Hypothalamus (tissue), 51 donors: ENCODE data around the gene RIC1.
A peak's percentile ranks its signal among the peaks of the same experiment; 100 is the strongest.
"Not testable (repeated sequence)": the region's sequence is repeated elsewhere in the genome, so short reads cannot be mapped to it uniquely, and the experiment has no call there.

ENCODE experiments used
- DNase-seq, 51 donors: peaks; one replicate each; lab custom pipeline; 2025; lab: John Stamatoyannopoulos, UW

Gene RIC1

DNA sequence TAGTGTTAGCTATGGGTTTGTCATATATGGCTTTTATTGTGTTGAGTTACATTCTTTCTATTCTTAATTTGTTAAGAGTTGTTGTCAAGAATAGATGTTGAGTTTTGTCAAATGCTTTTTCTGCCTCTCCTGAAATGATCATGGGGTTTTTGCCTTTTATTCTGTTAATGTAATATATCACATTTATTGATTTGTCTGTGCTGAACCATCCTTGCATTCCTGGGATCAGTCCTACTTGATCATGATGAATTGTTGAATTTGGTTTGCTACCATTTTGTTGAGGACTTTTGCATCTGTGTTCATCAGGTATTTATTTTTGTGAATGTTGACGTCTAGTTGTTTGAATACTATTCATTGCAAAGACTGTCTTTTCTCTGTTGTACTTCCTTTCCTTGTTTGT is 23.9 kb downstream of the RIC1 start:
- no peak for DNase-seq

DNA sequence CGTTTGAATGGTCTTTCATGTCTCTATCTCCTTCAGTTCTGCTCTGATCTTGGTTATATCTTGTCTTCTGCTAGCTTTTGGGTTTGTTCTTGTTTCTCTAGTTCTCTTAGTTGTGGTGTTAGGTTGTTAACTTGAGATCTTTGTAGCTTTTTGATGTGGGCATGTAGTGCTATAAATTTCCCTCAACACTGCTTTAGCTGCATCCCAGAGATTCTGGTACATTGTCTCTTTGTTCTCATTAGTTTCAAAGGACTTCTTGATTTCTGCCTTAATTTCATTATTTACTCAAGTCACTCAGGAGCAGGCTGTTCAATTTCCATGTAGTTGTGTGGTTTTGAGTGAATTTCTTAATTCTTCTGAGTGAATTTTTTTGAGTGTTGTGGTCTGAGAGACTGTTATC is 33.9 kb downstream of the RIC1 start:
- not testable (repeated sequence) for DNase-seq

DNA sequence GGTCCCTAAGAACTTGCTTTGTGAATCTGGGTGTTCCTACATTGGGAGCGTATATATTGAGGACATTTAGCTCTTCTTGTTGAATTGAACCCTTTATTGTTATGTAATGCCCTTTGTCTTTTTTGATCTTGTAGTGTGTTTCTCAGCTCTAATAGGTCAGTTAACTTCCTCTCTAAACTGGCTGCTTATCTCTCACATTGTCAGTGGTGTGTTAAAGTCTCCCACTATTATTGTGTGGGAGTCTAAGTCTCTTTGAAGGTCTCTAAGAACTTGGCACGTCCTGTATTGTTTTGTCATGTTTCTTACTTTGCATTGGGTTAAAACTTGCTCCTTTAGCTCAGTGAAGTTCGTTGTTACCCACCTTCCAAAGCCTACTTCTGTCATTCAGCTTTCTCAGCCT is 36.2 kb downstream of the RIC1 start:
- DNase-seq: no peak

DNA sequence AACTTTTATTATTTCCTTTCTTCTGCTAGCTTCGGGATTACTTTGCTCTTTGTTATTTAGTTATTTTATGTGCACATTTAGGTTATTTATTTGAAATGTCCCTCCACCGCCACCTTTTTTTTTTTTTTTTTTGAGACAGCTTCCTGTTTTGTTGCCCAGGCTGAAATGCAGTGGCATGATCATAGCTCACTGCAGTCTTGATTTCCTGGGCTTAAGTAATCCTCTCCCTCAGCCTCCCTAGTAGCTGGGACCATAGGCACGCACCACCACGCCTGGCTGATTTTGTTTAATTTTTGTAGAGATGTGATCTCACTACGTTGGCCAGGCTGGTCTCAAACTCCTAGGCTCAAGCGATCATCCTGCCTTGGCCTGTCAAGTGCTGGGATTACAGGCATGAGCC is 38.5 kb downstream of the RIC1 start:
- no peak for DNase-seq

DNA sequence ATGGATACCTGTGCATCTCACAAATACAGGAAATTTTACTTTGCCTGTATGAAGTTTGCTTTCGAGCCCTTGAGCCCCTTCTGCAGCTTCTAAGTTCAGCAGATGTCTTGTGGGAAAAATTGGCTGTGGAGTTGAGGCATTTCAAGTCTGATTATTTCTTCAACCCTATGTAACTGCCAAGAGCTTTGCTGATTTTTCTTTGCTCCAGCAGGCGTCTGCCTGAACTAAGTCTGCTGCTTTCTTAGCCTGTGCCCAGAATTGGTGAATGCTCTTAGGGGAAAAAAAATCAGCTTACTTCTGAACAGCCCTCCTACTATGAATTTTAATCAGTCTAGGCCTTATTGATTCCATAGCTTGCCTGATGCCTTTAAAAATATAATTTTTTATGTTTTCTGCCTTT is 41.2 kb downstream of the RIC1 start:
- peak in 9 of 51 donors; percentile 1 to 21 (median 6) for DNase-seq

DNA sequence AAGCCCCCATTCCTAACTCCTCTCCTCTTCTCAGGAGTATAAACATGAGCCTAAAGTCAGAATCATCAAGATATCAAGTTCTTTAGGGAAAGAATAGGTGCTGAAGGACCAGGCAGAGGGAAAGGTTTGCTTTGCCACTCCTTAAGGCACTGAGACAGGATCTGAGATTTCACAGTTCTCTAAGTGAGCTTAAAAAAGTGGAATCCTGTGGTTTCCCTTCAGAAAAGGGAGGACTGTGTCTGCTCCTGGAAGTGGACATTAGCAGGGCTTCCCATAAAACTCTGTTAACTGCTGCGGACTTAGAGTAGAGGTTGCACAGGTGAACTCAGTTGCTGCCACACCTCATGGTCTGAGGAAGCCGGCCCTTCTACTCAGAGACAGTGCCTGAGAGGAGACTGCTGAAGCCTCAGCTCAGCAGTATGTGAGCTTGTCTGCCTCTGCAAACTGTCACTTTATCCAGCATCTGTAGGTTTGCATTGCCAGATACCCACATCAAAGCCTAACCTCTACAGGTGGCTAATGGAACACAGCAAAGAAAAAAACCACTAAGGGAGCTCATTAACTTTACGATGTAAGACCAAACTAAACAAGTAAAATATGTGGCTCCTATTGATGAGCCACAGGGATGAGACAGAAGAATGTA is 42.9 kb downstream of the RIC1 start:
- DNase-seq: no peak

DNA sequence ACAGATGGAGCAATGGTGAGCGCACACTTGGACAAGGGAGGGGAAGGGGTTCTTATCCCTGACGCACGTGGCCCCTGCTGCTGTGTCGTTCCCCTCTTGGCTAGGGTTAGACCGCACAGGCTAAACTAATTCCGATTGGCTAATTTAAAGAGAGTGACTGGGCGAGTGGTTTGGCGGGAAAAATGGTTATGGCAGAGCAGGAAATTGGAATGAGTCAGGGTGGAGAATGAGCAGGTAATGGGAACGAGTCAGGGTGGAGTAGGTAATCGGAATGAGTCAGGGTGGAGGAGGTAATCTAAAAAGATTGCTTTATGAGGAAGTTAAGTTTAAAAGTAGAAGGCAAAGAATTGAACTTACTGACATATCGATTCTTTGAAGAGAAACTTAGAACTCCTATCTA is 46.1 kb downstream of the RIC1 start:
- DNase-seq: not testable (repeated sequence)

DNA sequence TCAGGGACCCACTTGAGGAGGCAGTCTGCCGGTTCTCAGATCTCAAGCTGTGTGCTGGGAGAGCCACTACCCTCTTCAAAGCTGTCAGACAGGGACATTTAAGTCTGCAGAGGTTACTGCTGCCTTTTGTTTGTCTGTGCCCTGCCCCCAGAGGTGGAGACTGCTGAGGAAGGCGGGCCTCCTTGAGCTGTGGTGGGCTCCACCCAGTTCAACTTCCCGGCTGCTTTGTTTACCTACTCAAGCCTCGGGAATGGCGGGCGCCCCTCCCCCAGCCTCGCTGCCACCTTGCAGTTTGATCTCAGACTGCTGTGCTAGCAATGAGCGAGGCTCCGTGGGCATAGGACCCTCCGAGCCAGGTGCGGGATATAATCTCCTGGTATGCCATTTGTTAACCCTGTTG is 54.7 kb downstream of the RIC1 start:
- not testable (repeated sequence) for DNase-seq

DNA sequence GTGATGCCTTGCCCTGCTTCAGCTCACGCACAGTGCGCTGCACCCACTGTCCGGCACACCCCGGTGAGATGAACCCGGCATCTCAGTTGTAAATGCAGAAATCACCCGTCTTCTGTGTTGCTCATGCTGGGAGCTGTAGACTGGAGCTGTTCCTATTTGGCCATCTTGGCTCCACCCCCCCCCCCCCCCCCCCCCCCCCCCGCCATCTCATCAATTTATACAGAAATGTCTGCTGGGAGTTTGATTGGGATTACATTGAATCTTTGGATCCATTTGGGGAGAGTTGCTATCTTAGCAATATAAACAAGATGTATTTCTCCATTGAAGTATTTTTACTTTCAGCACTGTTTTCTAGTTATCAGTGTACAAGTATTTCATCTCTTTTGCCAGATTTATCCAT is 55.2 kb downstream of the RIC1 start:
- no peak for DNase-seq

DNA sequence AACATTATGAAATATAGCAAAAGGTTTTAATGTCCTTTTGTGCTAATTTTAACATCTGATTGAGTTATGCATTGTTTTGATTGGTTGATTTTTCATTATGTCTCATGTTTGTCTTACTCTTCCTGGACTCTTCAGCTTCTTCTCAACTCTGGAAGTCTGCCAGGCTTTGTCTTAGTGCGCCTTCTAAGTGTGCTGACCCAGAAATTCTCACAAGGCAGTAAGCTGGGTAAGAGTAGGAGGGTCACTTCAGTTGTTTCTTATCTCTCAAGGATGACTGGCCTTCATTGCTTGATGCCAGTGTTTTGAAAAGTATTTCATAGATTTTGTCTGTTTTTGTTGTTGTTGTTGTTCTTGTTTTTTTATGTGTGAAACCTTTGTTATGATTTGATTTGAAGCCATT is 59.2 kb downstream of the RIC1 start:
- no peak for DNase-seq

DNA sequence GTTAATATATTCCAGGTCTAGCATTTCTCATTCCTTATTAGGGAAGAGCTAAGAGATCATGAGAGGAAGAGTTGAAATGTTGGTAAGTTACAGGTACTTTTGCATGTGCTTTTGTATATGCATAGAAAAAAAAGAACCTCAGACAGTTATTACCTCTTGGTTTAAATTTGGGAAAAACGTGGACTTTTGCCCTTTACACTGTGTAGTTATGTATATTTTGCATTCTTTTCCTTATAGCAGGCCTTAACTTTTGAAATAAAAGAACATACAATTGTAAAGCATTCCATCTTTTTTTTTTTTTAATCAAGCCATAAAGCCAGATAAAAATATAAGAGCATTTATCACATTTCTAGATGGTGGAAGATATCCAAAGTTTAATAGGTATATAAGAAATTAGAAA is 61.4 kb downstream of the RIC1 start:
- no peak for DNase-seq

DNA sequence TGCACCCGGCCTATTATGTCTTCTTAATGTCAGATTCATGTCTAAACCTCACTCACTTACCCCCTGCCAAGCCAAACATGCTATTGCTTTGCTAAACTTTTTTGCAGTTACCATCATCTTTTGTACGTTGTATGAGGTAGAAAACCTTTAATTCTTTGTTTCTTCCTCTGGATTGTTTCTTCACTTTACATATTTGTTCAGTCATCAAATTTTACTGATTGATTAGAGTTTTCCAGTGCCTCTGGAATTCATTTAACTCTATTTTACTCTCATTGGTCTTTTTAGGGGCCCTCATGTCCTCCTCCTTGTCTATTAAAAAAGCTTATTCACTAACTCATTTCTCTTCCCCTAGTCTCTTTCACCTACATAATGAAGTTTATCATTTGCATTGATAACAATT is 67.0 kb downstream of the RIC1 start:
- DNase-seq: no peak

DNA sequence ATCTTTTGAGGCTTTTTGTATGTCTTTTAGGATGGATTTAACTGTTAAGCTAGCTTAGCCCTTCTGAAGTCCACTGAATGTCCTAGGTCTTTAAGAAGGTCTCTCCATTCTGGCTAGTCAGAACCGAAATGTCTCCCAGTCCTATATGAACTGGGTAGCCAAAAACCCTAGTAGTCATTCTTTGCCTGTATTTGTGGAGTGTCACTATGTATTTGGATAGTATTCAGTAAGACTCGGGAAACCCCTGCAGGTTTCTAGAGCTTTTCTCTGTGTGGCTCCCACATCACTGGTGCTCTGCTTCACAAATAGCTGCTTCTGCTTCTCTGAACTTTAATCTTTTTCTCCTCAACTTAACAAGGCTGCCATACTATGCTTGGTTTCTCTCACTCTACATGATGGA is 68.0 kb downstream of the RIC1 start:
- DNase-seq: no peak

DNA sequence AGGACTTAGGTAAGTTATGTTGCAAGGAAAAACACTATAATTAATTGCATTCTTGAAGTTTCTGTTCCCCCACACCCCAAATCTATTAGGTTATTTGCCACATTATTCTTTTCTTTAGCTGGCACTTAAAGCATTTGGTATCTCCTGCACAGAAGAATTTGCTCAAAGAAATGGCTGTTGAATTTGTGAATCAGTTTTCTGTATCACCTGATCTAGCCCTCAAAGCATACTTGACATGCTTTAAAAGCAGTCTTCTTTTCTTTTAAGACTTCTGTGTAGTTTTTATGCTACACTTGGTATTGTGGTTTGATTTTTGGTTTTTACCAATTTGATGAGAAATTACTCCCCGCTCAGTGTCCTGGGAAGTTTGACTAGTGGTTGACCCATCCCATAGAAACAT is 69.1 kb downstream of the RIC1 start:
- no peak for DNase-seq

DNA sequence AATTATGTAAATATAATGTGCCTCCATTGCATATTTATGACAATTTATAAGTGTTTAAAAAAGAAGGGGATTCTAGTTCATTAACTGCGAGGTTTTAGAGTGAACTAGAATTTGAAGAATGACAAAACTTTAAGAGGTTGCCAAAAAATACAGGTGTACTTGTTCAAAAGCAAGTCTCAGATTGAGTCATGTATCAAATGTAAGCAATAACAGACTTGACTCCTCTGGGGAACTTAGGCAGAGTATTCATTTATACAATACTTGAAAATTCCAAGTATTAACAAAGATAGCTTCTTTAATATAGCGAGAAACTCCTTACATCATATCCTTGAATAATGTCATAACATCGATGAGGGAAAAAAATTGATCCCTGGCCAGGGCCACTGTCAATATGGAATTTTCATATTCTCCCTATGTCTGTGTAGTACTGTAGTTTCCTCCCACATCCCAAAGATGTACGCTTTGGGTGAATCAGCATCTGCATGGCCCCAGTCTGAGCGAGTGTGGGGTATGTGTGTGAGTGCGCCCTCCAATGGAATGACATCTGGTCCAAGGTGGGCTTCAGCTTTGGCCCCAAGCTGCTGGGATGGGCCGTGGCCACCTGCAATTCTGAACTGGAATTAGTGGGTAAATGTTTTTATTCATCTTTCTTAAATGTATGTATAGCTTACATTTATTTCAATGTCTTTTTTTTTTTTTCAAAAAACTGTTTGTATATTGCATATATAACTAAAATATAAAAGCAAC is 70.1 kb downstream of the RIC1 start:
- no peak for DNase-seq

DNA sequence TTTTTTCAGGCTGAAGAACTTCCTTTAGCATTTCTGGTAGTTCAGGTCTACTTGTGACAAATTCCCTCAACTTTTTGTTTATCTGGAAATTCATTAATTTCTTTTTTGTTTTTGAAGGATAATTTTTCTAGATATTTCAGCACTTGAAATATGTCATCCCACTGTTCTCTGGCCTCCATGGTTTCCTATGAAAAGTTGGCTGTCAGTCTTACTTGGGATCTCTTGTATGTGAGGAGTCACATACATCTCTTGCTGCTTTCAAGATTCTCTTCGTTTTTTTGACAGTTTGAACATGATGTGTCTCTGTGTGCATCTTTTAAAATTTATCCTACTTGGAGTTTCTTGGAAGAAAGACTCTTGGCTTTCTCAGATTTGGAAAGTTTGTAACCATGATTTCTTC is 79.5 kb downstream of the RIC1 start:
- no peak for DNase-seq

DNA sequence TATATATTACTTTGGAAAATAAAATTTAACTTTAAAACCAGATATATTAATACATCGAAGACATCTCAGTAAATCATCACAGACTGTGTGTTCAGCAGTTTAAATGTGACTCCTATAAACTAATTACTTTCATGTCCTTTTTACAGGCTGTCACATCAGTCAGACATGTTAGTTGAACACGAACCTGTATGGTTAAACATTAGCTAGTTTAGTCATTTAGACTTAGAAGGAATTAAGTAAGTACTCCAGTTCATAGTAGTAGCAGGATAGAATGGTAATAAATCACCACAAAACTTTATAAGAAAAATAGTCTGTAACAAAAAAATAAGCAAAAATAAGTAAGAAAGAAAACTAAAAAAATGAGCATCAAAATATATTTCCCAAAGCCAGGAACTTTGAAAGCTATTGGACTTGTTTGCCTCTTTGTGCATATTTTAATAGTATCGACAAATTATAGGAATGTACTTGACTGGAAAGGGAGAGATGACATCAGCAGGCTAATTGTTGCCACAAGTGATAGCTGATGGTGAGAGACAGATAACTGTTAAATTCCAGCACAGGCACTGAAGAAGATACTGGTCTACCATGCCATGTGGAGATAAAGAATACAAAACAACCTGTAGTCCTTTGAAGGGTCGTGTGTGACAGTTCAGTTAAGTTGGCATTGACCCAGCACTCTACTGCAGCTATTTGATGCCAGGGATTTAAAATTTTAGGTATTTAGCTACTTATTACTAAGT is 83.9 kb downstream of the RIC1 start:
- no peak for DNase-seq

DNA sequence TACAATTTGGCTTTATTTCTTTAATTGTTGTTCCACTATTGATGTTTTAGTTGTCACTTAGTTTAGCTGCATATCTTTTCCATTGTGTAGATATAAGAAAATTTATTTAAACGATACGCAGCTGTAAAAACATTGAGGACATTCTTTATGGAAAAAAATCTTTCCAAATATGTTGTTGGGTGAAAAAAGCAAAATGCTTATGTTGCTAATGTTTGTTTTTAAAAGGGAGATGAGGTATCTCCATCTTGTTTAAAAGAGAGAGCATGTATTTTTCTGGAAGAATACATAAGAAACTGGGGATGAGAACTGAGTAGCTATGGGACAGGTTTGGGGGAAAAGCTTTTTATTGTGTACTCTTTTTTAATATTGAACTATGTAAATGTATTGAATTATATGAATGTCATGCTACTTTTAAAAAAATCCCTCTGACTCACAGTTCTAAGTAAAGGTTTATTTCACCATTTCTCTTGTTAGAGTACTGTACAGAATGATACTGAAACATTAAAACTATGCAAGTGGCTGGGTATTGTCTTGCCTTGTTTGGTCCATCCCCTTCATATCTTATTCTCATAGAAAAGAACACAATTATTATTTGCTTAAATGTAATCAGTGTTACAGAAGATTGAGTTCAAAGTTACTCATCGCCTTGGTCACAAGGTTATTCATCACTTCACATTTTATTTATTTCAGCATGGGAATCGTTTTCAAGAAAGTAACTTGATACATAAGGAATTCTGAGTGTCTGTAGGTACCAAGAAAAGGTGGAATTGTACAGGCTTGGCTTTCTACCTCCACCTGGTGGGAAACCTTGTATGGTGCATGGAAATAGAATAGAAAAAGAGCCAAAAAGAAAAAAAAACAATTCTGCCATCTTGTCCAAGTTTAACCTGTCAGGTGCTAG is 85.8 kb downstream of the RIC1 start:
- DNase-seq: no peak

DNA sequence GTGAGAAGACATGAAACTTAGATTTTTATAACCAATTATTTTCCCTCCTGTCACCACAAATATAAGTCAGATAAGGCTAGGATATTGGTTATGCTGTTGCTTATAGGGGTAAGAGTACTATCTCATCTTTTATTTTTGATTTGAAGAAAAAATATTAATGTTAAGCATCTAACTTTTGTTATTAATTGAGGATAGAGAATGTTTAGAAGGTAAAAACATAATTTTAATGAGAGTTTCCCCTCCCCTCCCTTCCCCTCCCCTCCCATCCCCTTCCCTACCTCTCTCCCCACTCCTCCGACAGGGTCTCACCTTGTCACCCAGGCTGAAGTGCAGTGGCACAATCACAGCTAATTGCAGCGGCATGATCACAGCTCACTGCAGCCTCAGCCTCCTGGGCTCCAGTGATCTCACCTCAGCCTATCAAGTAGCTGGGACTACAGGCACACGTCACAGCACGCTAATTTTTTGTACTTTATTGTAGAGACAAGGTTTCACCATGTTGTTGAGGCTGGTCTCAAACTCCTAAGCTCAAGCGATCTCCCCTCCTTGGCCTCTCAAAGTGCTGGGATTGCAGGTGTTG is 86.7 kb downstream of the RIC1 start:
- no peak for DNase-seq

DNA sequence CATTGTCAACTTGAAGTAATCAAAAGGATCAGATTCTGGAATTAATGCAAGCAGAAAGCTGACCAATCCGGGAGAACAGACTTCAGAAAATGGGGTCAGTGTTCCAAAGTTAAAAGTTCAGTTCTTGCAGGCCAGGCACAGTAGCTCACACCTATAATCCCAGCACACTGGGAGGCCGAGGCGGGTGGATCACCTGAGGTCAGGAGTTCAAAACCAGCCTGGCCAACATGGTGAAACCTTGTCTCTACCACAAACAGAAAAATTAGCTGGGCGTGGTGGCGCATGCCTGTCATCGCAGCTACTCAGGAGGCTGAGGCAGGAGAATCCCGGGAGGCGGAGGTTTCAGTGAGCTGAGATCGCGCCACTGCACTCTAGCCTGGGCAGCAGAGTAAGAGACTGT is 88.5 kb downstream of the RIC1 start:
- not testable (repeated sequence) for DNase-seq
